HCEC 1CT (cell line): Measurements from ENCODE around the gene TAF8.

Experiments
- DNase-seq: peaks from one replicate; pipeline ENCODE4 v3.0.0-alpha.2; 2017

TAF8 gene

GRCh38 chr6:42100029-42100901 is 49.9 kb downstream of the TAF8 start:
- DNase-seq = peak; percentile 70

GRCh38 chr6:42101186-42101657 is 50.9 kb downstream of the TAF8 start:
- DNase-seq = no peak

DNA sequence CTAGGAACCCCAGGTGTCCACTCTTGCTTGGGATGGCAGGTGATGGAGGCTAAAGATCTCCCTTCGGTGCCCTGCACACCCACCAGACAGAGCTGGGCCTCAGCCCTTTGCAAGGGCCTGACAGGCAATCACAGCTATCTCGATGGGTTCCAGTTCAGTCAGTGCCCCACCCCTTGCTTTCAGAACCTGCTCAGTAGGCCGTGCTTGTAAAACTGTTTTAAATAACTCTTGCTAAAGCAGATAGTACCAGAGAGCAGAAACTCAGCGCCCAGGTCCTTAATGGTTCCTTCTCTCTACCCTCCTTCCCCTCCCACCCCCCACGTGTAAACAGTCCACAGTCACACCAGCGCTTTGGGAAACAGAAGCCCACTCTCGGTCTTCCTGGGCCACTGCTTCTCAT is 52.9 kb downstream of the TAF8 start:
- DNase-seq = no peak

DNA sequence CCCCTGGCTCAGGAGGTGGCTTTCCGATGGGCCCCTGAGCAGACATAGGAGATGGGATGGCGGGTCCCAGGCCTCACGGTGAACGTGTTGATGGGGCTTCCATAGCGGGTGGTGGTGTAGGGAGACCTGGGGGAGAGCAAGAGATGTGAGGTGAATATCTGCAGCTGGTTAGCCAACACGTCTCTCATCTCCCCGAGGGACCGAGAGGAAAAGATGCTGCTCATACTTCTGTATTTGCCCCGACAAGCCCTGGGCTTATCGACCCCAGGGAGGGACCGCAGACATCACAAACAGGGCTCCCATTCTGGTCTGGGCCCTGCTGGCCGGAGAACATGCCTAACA is 53.4 kb downstream of the TAF8 start:
- DNase-seq = no peak

GRCh38 chr6:42104095-42104803 is 53.9 kb downstream of the TAF8 start:
- no peak for DNase-seq

DNA sequence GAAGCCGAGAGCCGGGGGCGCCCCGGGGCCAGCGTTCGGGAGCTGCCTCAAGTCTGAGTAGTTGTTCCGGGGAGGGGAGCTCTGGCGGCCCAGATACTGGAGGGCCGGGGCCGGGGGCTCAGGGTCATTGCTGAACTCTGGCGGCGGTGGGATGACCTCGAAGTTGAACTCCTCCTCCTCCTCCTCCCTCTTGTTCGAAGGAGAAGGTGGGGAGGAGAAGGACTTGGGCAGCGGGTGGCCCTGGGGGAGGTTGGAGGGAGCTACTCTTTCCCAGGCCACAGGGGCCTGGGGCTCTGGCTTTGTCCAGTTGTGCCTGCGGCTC is 54.4 kb downstream of the TAF8 start:
- no peak for DNase-seq

- no peak for DNase-seq
These were observed 54.9 kb downstream of the TAF8 start for GRCh38 chr6:42105156-42105648.

- no peak for DNase-seq
These were observed 55.4 kb downstream of the TAF8 start for GRCh38 chr6:42105709-42106108.

DNA sequence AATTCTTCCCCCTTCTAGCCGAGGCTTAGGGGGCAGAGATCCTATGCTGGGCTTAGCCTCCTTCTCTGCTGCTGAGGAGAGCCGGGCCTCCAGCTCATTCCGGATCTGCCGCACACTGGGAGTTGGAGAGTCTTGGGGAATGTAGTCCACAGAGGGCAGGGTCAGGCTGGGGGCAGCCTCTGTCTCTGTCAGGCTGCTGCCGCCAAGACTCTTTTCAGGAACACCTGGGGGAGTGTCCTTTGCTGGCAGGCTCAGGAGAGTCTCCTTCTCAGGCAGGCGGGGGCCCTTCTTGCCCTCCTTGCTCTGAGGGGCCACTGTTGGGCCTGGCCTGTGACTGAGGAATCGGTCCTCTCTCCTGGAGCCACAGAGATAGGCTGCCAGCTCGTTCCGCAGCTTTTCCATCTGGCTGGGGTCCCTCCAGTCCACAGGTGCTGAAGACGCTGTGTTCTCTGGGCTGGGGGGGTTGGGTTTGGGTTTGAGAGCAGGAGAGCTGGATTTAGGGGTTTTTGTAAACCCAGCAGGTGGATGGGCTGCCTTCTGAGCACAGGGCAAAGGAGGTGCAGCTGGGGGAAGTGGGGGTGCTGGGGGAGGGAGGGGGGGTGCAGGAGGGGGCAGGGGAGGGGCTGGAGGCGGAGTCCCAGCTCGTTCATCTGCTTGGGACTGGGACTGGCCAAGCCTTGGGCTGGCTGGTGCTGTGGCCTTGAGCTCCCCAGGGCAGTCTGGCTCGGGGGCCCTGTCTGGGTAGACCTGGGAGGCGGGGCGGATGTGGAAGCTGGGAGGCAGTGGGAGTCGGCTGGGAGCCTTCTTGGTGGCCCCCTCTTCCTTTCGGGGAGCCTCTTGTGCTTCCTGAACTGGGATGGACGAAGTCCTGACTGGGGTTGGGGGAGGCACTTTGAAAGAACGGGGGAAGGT is 56.0 kb downstream of the TAF8 start:
- DNase-seq = no peak

GRCh38 chr6:42108071-42108470 is 57.7 kb downstream of the TAF8 start:
- no peak for DNase-seq

GRCh38 chr6:42110683-42111082 is 60.4 kb downstream of the TAF8 start:
- no peak for DNase-seq

- DNase-seq = no peak
These were observed 62.0 kb downstream of the TAF8 start for GRCh38 chr6:42112351-42112750.

DNA sequence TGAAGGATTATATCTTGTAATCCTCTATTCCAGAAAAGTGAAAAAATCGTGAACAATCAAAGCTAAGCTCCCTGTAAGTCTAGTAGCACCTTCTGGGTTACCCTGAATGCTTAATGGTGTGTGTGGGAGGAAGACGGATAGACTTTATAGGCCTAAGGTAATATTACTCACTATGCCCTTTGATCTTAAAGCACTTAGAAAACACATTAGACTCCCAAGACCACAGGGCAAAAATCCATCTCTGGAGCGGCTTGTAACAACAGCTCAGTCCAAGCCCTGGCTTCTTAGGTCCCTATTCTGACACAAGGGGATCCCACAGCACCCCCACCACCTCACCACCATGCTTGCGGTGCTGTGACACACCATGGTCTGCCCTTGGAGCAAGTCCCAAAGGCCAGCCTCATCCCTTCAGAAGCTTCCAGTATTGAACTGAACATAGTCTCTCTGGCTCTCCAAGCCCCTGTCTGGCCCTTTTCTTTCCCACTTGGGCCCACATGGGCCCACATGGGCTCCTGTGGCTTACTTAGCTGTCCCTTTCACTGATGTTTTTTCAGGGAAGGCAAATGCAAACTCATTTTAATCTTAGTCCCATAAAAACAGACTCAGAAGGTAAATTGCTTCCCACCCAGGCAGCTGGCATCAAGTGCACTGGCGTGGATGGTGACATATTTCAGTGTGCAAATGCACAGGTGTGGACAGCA is 63.8 kb downstream of the TAF8 start:
- DNase-seq = peak; percentile 18

DNA sequence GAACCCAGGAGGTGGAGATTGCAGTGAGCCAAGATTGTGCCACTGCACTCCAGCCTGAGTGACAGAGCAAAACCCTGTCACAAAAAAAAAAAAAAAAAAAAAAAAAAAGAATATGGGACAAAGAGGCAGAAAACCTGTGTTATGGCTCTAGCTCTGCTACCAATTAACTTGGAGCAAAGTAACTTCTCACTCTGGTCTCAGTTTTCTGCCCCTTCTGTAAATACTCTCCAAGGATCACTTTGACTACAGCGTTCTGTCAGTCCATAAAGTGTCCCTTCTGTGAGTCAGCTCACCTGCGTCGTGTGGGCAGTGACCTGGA is 67.5 kb downstream of the TAF8 start:
- no peak for DNase-seq

- DNase-seq = no peak
These were observed 68.1 kb downstream of the TAF8 start for GRCh38 chr6:42118162-42119001.

DNA sequence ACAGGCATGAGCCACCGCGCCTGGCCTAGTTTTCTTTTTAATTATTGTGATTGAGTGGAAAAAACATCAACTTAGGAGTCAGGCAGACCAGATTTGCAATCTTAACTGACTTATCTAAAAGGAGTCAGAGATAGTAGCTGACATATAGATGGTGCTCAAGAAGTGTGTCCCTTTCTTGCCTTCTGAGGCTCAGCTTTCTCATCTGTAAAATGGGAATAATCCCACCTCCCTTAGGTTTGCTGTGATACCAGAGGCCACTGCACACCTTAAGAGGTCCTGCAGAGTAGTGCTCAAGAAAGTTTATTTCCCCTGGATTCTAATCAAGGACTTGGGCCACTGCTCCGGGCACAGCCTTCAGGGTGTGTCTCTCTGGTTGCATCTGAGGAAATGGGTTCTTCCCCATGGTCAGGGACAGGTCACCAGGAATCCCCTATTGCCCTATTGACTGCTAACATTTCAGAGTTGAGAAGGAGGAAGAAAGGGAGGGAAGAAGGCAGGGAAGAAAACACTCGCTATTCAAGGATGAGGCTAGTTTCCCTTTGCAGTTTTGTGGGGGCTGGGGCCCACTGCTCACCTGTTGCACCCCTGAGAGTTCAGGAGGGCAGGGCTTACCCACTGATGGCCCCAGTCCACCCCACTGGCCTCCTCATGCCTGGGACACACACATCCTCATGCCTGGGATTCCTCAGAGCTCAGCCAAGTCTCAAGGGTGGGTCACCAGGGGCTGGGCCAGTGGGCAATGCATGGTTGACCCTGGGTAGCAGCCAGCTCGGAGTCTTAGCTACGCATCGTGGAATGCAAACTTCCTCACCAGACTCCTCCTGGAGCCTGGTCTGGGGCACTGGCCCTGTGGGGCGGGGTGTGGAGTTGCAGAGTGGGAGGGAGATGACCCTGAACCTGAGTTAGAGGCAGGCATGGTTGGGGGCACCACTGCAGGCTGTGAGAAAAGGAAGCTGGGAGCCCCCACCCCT is 70.9 kb downstream of the TAF8 start:
- no peak for DNase-seq

- DNase-seq = no peak
These were observed 73.2 kb downstream of the TAF8 start for GRCh38 chr6:42123379-42124103.

- DNase-seq = no peak
These were observed 74.0 kb downstream of the TAF8 start for GRCh38 chr6:42124223-42124836.

DNA sequence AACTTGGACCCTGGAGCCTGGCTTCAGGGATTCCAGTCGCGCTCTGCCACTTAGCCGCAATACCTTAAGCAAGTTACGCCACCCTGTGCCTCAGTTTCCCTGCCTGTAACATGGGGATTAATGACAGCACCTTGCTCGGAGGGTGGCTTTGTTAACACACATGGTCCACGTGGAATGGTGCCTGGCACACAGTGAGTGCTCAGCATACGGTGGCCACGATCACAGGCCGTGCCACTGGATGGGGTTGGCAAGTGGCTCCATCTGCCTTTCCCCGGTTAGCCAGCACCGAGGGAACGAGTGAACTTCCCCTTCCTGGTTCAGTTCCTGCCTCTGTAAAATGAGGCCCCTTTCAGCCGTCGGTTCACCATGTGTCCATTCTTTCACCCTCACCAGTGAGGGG is 74.9 kb downstream of the TAF8 start:
- DNase-seq = no peak
